ENCODE data around the gene SEMA6B. TPM values are rescaled to one million over a fixed set of nuclear protein-coding genes. Genes with fewer than 3 reads are reported as not detected.

SEMA6B gene
- total RNA-seq, 1 donor from 2014 or later, result 25.3 TPM

DNA sequence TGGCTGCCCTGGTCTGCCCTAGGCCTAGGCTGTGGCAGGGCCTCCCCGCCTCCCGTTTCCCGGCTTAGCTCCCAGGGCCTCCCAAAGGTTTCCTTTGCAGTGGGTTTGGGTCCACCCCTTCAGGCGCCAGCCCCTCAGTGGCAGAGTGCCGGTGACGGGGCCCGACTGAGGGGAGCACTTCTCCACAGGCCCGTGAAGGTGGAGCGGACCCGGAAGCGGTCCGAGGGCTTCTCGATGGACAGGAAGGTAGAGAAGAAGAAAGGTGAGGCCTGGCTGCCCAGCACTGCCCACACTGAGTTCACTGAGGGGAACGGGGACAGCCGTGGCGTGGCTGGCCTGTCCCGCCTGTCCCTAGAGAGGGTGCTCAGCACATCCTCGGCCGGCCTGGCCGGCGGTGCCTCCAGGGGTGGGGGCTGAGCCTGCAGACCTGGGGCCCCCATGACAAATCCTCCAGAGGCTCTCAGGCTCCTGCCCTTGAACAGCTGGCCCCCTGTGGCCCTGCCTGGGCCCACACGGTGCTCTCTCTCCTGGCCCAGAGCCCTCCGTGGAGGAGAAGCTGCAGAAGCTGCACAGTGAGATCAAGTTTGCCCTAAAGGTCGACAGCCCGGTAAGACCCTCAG, 61.6 kb downstream of the SEMA6B start:
- H3K36me3 Mint-ChIP-seq (ENCODE audit: low read depth), result no peaks in the 10 kb centered on the region
- no peak overlapping the region for H3K27ac Mint-ChIP-seq (ENCODE audit: unreplicated experiment)
- TF ChIP-seq, protein P1, sequence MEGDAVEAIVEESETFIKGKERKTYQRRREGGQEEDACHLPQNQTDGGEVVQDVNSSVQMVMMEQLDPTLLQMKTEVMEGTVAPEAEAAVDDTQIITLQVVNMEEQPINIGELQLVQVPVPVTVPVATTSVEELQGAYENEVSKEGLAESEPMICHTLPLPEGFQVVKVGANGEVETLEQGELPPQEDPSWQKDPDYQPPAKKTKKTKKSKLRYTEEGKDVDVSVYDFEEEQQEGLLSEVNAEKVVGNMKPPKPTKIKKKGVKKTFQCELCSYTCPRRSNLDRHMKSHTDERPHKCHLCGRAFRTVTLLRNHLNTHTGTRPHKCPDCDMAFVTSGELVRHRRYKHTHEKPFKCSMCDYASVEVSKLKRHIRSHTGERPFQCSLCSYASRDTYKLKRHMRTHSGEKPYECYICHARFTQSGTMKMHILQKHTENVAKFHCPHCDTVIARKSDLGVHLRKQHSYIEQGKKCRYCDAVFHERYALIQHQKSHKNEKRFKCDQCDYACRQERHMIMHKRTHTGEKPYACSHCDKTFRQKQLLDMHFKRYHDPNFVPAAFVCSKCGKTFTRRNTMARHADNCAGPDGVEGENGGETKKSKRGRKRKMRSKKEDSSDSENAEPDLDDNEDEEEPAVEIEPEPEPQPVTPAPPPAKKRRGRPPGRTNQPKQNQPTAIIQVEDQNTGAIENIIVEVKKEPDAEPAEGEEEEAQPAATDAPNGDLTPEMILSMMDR (conservative IDR thresholded peaks at IDR 0.05), result no peak
- no peaks in the 10 kb centered on the region for H3K27me3 Mint-ChIP-seq (ENCODE audit: low read depth)
- DNase-seq (ENCODE audit: low read depth, low spot score), result no peak
- H3K4me3 Mint-ChIP-seq, result no peak overlapping the region
- H3K9me3 Mint-ChIP-seq, result no peaks in the 10 kb centered on the region
- H3K4me1 Mint-ChIP-seq, result no peaks in the 10 kb centered on the region

DNA sequence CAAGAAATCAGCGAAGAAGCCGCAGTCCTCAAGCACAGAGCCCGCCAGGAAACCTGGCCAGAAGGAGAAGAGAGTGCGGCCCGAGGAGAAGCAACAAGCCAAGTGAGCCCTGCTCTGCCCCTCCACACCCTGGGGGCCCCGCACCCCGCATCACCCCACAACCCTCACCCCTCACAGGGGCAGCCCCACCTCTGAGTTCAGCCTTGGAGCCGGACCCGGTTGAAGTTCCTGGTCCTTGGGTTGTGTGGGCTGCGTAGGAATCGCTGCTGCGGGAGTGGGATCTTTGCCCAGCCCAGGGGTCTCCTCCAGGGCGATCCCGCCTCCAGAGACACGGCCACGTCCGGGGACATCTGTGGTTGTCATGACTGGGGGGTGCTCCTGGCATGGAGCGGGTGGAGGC, 63.2 kb downstream of the SEMA6B start:
- DNase-seq (ENCODE audit: low read depth, low spot score), result no peak
- Mint-ChIP-seq H3K36me3 (ENCODE audit: low read depth) (no peaks in the 10 kb centered on the region), H3K4me1 (no peaks in the 10 kb centered on the region)

DNA sequence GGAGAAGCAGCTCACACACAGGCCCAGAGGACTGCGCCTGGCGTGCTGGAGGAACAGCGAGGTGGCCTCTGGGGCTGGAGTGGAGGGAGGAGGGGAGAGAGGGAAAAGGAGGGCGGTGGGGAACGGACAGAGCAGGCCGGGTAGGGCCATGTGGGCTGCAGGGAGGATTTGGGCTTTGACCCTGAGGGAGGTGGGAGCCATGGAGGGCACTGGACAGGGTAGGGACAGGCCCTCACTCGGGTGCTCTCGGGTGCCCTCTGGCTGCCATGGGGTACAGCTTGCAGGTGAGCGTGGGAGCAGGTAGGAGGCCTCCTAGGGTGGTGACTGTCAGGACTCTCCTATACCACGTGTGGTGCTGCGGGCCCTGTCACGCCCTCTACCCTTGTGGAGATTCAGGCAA, 64.0 kb downstream of the SEMA6B start:
- Mint-ChIP-seq H3K9me3 (no peaks in the 10 kb centered on the region), H3K27me3 (ENCODE audit: low read depth) (no peaks in the 10 kb centered on the region), H3K36me3 (ENCODE audit: low read depth) (peaks cover 1% of the 10 kb centered on the region), H3K4me1 (no peaks in the 10 kb centered on the region), H3K4me3 (no peak overlapping the region), H3K27ac (ENCODE audit: unreplicated experiment) (no peak overlapping the region)
- TF ChIP-seq, protein P1 (conservative IDR thresholded peaks at IDR 0.05), result no peak
- no peak for DNase-seq (ENCODE audit: low read depth, low spot score)

More for the DNA sequence above, 63.2 kb downstream of the SEMA6B start:
- H3K27me3 Mint-ChIP-seq (ENCODE audit: low read depth), result no peaks in the 10 kb centered on the region
- no peak overlapping the region for H3K4me3 Mint-ChIP-seq
- TF ChIP-seq, protein P1 (conservative IDR thresholded peaks at IDR 0.05), result no peak
- no peak overlapping the region for H3K27ac Mint-ChIP-seq (ENCODE audit: unreplicated experiment)
- H3K9me3 Mint-ChIP-seq, result no peaks in the 10 kb centered on the region

DNA sequence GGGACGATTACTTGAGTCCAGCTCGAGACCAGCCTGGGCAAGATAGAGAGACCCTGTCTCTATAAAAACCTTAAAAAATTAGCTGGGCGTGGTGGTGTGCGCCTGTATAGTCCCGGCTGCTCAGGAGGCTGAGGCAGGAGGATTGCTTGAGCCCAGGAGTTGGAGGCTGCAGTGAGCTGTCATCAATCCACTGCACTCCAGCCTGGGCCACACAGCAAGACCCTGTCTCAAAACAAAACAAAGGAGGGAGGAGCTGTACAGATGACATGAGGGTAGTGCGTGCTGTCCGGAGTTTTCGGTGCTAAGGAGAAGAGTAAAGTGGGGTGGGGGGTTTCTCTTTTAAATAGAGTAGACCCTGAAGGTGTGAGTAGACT, 64.8 kb downstream of the SEMA6B start:
- TF ChIP-seq, protein P1 (conservative IDR thresholded peaks at IDR 0.05), result no peak
- Mint-ChIP-seq H3K9me3 (no peaks in the 10 kb centered on the region), H3K27ac (ENCODE audit: unreplicated experiment) (no peak overlapping the region), H3K36me3 (ENCODE audit: low read depth) (peaks cover 6% of the 10 kb centered on the region), H3K4me1 (no peaks in the 10 kb centered on the region), H3K27me3 (ENCODE audit: low read depth) (no peaks in the 10 kb centered on the region), H3K4me3 (no peak overlapping the region)
- no peak for DNase-seq (ENCODE audit: low read depth, low spot score)

DNA sequence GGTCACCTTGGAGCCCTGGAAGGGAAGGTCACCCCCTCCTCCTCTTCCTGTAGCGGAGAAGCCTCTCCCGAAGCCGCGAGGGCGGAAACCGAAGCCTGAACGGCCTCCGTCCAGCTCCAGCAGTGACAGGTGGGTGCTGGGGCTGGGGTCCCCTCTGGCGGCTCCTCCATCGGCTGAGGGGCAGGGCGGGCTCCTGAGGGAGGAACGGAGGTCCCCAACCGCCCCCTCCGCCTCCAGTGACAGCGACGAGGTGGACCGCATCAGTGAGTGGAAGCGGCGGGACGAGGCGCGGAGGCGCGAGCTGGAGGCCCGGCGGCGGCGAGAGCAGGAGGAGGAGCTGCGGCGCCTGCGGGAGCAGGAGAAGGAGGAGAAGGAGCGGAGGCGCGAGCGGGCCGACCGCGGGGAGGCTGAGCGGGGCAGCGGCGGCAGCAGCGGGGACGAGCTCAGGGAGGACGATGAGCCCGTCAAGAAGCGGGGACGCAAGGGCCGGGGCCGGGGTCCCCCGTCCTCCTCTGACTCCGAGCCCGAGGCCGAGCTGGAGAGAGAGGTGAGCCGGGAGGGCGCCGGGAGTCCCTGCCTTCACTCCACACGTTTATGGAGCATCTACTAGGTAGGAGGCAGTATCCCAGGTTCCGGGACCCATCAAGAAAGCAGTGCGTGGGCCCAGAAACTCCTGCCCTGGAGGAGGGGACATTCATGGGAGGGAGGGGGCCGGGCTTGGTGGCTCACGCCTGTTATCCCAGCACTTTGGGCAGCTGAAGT, 65.4 kb downstream of the SEMA6B start:
- Mint-ChIP-seq H3K9me3 (no peaks in the 10 kb centered on the region), H3K4me1 (no peaks in the 10 kb centered on the region), H3K27me3 (ENCODE audit: low read depth) (no peaks in the 10 kb centered on the region), H3K27ac (ENCODE audit: unreplicated experiment) (no peak overlapping the region), H3K4me3 (no peak overlapping the region), H3K36me3 (ENCODE audit: low read depth) (peaks cover 7% of the 10 kb centered on the region)
- TF ChIP-seq, protein P1 (conservative IDR thresholded peaks at IDR 0.05), result no peak
- no peak for DNase-seq (ENCODE audit: low read depth, low spot score)
